HepG2 (cell line): ENCODE results near the gene UBAP1. TPM values are rescaled to one million over a fixed set of nuclear protein-coding genes. Genes with fewer than 3 reads are reported as not detected.

Source experiments
- ATAC-seq: fragments of 200-7000 bp; cut with Tn5 transposase; 3 replicates; pipeline ENCODE4 v1.9.1; 2020; ENCODE audit warnings: mild to moderate bottlenecking, moderate library complexity
- BruUV-seq: library from RNA; stranded (reverse); fragments of 400-500 nt; replicated peaks from 2 replicates; lab custom pipeline; 2021; lab: Mats Ljungman, UMichigan
- CTCF ChIA-PET: fragments of 300-600 bp; formaldehyde crosslinking; extraction: SDS; loops from one replicate; lab custom pipeline; 2021; ENCODE audit warnings: low total read pairs, inconsistent platforms, low intra/inter-chr PET ratio; lab: Yijun Ruan, JAX
- POLR2A ChIA-PET: fragments of 350-600 bp; sonication (Branson Sonifier 250); formaldehyde crosslinking; loops from one replicate; lab custom pipeline; 2020; ENCODE audit warnings: antibody characterized with exemption, inconsistent platforms; lab: Yijun Ruan, JAX
- DNase-seq: peaks from one replicate; pipeline ENCODE4 v3.0.0-alpha.2; 2015; ENCODE audit warnings: low spot score
- FAIRE-seq: peaks from 3 replicates; lab custom pipeline; 2011; peaks lifted over from hg19 to GRCh38; lab: Jason Lieb, UNC
- H2AFZ ChIP-seq: one replicate; pipeline ENCODE4 v1.6.1; 2011; ENCODE audit warnings: low read length, inconsistent platforms
- H3K27ac ChIP-seq: fragments of 300-600 bp; 3 replicates; pipeline ENCODE4 v1.8.0; 2011; ENCODE audit warnings: mixed run types, mild to moderate bottlenecking, mixed read lengths, low read length, inconsistent platforms; ENCODE audit not compliant: insufficient read depth; ENCODE audit errors: extremely low read length
- H3K27me3 ChIP-seq, 2 experiments: fragments of 200-600 bp in 1 of 2; 2 replicates in 1 of 2; 3 replicates in 1 of 2; pipeline versions ENCODE4 v1.6.0 to v1.8.0; 2011; ENCODE audit warnings: low read length in 2 of 2, mild to moderate bottlenecking in 2 of 2, moderate library complexity in 2 of 2, inconsistent platforms in 1 of 2; ENCODE audit not compliant: insufficient read depth in 2 of 2, control insufficient read depth in 1 of 2
- H3K36me3 ChIP-seq, 2 experiments: fragments of 200-600 bp in 1 of 2; replicated peaks in 1 of 2; 2 replicates in 1 of 2; 3 replicates in 1 of 2; pipeline versions ENCODE4 v1.5.1 to v1.8.0; 2011; ENCODE audit warnings: low read length in 2 of 2, inconsistent platforms in 1 of 2; ENCODE audit not compliant: insufficient read depth in 2 of 2, control insufficient read depth in 1 of 2
- H3K4me1 ChIP-seq: 2 replicates; pipeline ENCODE4 v1.5.1; 2012; ENCODE audit warnings: low read length, inconsistent platforms; ENCODE audit not compliant: insufficient read depth
- H3K4me2 ChIP-seq: 2 replicates; pipeline ENCODE4 v1.6.0; 2011; ENCODE audit warnings: low read depth, low read length, inconsistent platforms
- H3K4me3 ChIP-seq, 3 experiments: fragments of 200-600 bp in 1 of 3; sonication (generic), shearing (Covaris generic) in 1 of 3; replicated peaks in 1 of 3; 2 replicates each; pipeline ENCODE4 v1.5.1; 2011 to 2016; ENCODE audit warnings: low read length in 3 of 3, inconsistent platforms in 2 of 3, low read depth in 2 of 3, mild to moderate bottlenecking in 2 of 3, control low read depth in 1 of 3, mixed read lengths in 1 of 3; ENCODE audit not compliant: insufficient read depth in 1 of 3
- H3K79me2 ChIP-seq: one replicate; pipeline ENCODE4 v1.6.1; 2011; ENCODE audit warnings: low read length, inconsistent platforms; ENCODE audit not compliant: insufficient read depth
- H3K9ac ChIP-seq: 2 replicates; pipeline ENCODE4 v1.6.0; 2011; ENCODE audit warnings: mild to moderate bottlenecking, low read depth, low read length, inconsistent platforms; ENCODE audit not compliant: insufficient read depth
- H3K9me3 ChIP-seq: 2 replicates; pipeline ENCODE4 v1.5.1; 2012; ENCODE audit warnings: mild to moderate bottlenecking, low read length
- H4K20me1 ChIP-seq: 2 replicates; pipeline ENCODE4 v1.6.0; 2011; ENCODE audit warnings: inconsistent platforms, mild to moderate bottlenecking, low read length, moderate library complexity; ENCODE audit not compliant: insufficient read depth
- MED13 ChIP-seq: sonication (generic); formaldehyde crosslinking; IDR thresholded peaks from 2 replicates; pipeline ENCODE4 v1.5.0; 2020; ENCODE audit warnings: missing genetic modification reagents
- MZF1 ChIP-seq: sonication (generic); formaldehyde crosslinking; IDR thresholded peaks from 2 replicates; pipeline ENCODE4 v1.8.1; 2023; ENCODE audit warnings: mild to moderate bottlenecking, missing genetic modification reagents, borderline replicate concordance
- NBN ChIP-seq: fragments of 450-650 bp; conservative IDR thresholded peaks from 2 replicates; pipeline ENCODE4 v1.6.1; 2017
- RBFOX2 ChIP-seq: fragments of 200-400 bp; formaldehyde crosslinking; IDR thresholded peaks from 2 replicates; pipeline ENCODE4 v1.6.1; 2017; ENCODE audit warnings: low read depth, mild to moderate bottlenecking, low read length
- WGBS: methylation state at CpG from one replicate; pipeline ENCODE4 v1.1.6; 2017; ENCODE audit warnings: low lambda C conversion rate; 5-methylcytosine and 5-hydroxymethylcytosine counted together
- in situ Hi-C: cut with HindIII; loops from 2 replicates; pipeline ENCODE4 v1.10.0; 2017; ENCODE audit warnings: low pct_unique_long_range_greater_than_20kb; ENCODE audit not compliant: extremely low pct_ligation_motif_present
- intact Hi-C: fragments of 100-400 bp; cut with micrococcal nuclease; formaldehyde crosslinking; loops from one replicate; pipeline ENCODE4 v1.10.0; 2022; ENCODE audit not compliant: unreplicated experiment
- polyA plus RNA-seq, 8 experiments: library from polyadenylated mRNA; depleted of rRNA in 3 of 8; stranded (reverse) in 7 of 8; unstranded in 1 of 8; fragments of >200 nt; fragmentation: Illumina TruSeq in 4 of 8; extraction: Trizol in 4 of 8; gene quantifications; 2 replicates each; pipeline versions ENCODE4 v1.2.1 to v1.2.3, GENCODE V29; 2011 to 2016; ENCODE audit warnings: low read depth in 4 of 8, missing spikeins in 1 of 8, mixed read lengths in 1 of 8; ENCODE audit not compliant: insufficient read depth in 1 of 8
- total RNA-seq, 5 experiments: library from RNA; depleted of rRNA; stranded (reverse); fragments of >200 nt; fragmentation: Illumina TruSeq; extraction: Trizol; gene quantifications; 2 replicates each; pipeline ENCODE4 v1.2.3, GENCODE V29; 2016; ENCODE audit warnings: low read depth in 1 of 5
- TF ChIP-seq, protein P1 (sequence below): IDR thresholded peaks from 2 replicates; pipeline ENCODE4 v1.6.1; 2012; ENCODE audit warnings: low read length, improper control_type of control experiment
- TF ChIP-seq, protein P2 (sequence below): sonication (generic); formaldehyde crosslinking; IDR thresholded peaks from 2 replicates; pipeline ENCODE4 v1.5.0; 2020; ENCODE audit warnings: mild to moderate bottlenecking, missing genetic modification reagents, borderline replicate concordance
- TF ChIP-seq, protein P3 (sequence below): sonication (generic); formaldehyde crosslinking; IDR thresholded peaks from 2 replicates; pipeline ENCODE4 v1.4.0; 2020; ENCODE audit warnings: missing genetic modification reagents
- TF ChIP-seq, protein P4 (sequence below), 2 experiments: fragments of 450-650 bp in 1 of 2; sonication (generic) in 1 of 2; formaldehyde crosslinking; IDR thresholded peaks; 2 replicates each; pipeline versions ENCODE4 v1.5.0 to v1.8.0; 2020 to 2022; ENCODE audit warnings: mild to moderate bottlenecking in 1 of 2, missing genetic modification reagents in 1 of 2

UBAP1 gene
- total and polyA plus RNA-seq, 2 of the 13 experiments (the other 11 are each of a cell fraction or from before 2014, with no cell fraction given): 19.5 to 40.5 TPM

DNA sequence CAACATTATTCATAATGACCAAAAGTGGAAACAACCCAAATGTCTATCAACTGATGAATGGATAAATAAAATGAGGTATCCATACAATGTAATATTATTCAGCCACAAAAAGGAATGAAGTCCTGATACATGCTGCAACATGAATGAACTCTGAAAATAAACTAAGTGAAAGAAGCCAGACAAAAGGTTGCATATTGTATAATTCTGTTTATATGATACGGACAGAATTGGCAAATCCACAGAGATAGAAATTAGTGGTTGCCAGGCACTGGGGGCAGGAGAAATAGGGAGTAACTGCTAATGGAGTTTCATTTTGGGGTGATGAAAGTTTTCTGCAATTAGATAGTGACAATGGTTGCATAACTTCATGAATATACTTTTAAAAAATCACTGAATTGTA lies 103.3 kb downstream of the UBAP1 start:
- H3K36me3 ChIP-seq: peaks cover 0 to 4% of the 10 kb centered on the region in 2 experiments; a peak in 1 of 5 replicates
- in situ Hi-C loops (no loop called here), intact Hi-C loops (no loop called here)
- H3K27me3 ChIP-seq: no peaks in the 10 kb centered on the region
- H3K4me1 ChIP-seq: no peaks in the 10 kb centered on the region
- no peak for DNase-seq
- H3K9me3 ChIP-seq: no peaks in the 10 kb centered on the region
- H2AFZ ChIP-seq: no peak overlapping the region
- no TSS peak for BruUV-seq
- H3K9ac ChIP-seq: no peak overlapping the region
- ATAC-seq: no peak
- no peak overlapping the region for H3K27ac ChIP-seq
- H3K79me2 ChIP-seq: no peaks in the 10 kb centered on the region
- WGBS: 100% methylated on average over 1 of the region's 1 CpG
- H3K4me2 ChIP-seq: no peak overlapping the region
- no peak for FAIRE-seq
- ChIA-PET POLR2A (interaction anchor here (0.8 kb wide), 1 partner anchor 155 kb away, joined by 3 read pairs; the partner anchor contains the start of gene DCAF12), CTCF (no interaction called here)
- no peaks in the 10 kb centered on the region for H4K20me1 ChIP-seq
- no peak overlapping the region for H3K4me3 ChIP-seq
- TF ChIP-seq, protein P1, sequence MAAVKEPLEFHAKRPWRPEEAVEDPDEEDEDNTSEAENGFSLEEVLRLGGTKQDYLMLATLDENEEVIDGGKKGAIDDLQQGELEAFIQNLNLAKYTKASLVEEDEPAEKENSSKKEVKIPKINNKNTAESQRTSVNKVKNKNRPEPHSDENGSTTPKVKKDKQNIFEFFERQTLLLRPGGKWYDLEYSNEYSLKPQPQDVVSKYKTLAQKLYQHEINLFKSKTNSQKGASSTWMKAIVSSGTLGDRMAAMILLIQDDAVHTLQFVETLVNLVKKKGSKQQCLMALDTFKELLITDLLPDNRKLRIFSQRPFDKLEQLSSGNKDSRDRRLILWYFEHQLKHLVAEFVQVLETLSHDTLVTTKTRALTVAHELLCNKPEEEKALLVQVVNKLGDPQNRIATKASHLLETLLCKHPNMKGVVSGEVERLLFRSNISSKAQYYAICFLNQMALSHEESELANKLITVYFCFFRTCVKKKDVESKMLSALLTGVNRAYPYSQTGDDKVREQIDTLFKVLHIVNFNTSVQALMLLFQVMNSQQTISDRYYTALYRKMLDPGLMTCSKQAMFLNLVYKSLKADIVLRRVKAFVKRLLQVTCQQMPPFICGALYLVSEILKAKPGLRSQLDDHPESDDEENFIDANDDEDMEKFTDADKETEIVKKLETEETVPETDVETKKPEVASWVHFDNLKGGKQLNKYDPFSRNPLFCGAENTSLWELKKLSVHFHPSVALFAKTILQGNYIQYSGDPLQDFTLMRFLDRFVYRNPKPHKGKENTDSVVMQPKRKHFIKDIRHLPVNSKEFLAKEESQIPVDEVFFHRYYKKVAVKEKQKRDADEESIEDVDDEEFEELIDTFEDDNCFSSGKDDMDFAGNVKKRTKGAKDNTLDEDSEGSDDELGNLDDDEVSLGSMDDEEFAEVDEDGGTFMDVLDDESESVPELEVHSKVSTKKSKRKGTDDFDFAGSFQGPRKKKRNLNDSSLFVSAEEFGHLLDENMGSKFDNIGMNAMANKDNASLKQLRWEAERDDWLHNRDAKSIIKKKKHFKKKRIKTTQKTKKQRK: no peak
- TF ChIP-seq, protein P2, sequence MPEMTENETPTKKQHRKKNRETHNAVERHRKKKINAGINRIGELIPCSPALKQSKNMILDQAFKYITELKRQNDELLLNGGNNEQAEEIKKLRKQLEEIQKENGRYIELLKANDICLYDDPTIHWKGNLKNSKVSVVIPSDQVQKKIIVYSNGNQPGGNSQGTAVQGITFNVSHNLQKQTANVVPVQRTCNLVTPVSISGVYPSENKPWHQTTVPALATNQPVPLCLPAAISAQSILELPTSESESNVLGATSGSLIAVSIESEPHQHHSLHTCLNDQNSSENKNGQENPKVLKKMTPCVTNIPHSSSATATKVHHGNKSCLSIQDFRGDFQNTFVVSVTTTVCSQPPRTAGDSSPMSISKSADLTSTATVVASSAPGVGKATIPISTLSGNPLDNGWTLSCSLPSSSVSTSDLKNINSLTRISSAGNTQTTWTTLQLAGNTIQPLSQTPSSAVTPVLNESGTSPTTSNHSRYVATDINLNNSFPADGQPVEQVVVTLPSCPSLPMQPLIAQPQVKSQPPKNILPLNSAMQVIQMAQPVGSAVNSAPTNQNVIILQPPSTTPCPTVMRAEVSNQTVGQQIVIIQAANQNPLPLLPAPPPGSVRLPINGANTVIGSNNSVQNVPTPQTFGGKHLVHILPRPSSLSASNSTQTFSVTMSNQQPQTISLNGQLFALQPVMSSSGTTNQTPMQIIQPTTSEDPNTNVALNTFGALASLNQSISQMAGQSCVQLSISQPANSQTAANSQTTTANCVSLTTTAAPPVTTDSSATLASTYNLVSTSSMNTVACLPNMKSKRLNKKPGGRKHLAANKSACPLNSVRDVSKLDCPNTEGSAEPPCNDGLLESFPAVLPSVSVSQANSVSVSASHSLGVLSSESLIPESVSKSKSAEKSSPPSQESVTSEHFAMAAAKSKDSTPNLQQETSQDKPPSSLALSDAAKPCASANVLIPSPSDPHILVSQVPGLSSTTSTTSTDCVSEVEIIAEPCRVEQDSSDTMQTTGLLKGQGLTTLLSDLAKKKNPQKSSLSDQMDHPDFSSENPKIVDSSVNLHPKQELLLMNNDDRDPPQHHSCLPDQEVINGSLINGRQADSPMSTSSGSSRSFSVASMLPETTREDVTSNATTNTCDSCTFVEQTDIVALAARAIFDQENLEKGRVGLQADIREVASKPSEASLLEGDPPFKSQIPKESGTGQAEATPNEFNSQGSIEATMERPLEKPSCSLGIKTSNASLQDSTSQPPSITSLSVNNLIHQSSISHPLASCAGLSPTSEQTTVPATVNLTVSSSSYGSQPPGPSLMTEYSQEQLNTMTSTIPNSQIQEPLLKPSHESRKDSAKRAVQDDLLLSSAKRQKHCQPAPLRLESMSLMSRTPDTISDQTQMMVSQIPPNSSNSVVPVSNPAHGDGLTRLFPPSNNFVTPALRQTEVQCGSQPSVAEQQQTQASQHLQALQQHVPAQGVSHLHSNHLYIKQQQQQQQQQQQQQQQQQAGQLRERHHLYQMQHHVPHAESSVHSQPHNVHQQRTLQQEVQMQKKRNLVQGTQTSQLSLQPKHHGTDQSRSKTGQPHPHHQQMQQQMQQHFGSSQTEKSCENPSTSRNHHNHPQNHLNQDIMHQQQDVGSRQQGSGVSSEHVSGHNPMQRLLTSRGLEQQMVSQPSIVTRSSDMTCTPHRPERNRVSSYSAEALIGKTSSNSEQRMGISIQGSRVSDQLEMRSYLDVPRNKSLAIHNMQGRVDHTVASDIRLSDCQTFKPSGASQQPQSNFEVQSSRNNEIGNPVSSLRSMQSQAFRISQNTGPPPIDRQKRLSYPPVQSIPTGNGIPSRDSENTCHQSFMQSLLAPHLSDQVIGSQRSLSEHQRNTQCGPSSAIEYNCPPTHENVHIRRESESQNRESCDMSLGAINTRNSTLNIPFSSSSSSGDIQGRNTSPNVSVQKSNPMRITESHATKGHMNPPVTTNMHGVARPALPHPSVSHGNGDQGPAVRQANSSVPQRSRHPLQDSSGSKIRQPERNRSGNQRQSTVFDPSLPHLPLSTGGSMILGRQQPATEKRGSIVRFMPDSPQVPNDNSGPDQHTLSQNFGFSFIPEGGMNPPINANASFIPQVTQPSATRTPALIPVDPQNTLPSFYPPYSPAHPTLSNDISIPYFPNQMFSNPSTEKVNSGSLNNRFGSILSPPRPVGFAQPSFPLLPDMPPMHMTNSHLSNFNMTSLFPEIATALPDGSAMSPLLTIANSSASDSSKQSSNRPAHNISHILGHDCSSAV (CRISPR knock-in tag): no peak
- TF ChIP-seq, protein P3, sequence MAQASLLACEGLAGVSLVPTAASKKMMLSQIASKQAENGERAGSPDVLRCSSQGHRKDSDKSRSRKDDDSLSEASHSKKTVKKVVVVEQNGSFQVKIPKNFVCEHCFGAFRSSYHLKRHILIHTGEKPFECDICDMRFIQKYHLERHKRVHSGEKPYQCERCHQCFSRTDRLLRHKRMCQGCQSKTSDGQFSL (CRISPR knock-in tag): no peak
- TF ChIP-seq MED13 (CRISPR knock-in tag) (no peak), RBFOX2 (no peak), MZF1 (CRISPR knock-in tag) (no peak), NBN (no peak)
- TF ChIP-seq, protein P4, sequence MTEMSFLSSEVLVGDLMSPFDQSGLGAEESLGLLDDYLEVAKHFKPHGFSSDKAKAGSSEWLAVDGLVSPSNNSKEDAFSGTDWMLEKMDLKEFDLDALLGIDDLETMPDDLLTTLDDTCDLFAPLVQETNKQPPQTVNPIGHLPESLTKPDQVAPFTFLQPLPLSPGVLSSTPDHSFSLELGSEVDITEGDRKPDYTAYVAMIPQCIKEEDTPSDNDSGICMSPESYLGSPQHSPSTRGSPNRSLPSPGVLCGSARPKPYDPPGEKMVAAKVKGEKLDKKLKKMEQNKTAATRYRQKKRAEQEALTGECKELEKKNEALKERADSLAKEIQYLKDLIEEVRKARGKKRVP (CRISPR knock-in tag; IDR thresholded peaks at IDR 0.05): no peak
